GM18951 (cell line): ENCODE measurements around the gene BRIP1.
"Not testable (repeated sequence)": the region's sequence is repeated elsewhere in the genome, so short reads cannot be mapped to it uniquely, and the experiment has no call there.

ENCODE experiments used
- POLR2A ChIP-seq: IDR thresholded peaks from 4 replicates; pipeline ENCODE4 v1.6.1; 2011; ENCODE audit warnings: mild to moderate bottlenecking; ENCODE audit not compliant: insufficient read length, insufficient read depth; ENCODE audit errors: extremely low read depth
- in situ Hi-C: fragments of 300-500 bp; cut with MboI; formaldehyde crosslinking; loops from one replicate; pipeline ENCODE4 v1.12.0; 2022; ENCODE audit warnings: low sequenced_read_pairs, mixed read lengths, inconsistent platforms; ENCODE audit not compliant: unreplicated experiment

BRIP1 gene

GRCh38 chr17:61797283-61797682 lies 66.0 kb downstream of the BRIP1 start:
- TF ChIP-seq POLR2A = no peak
- in situ Hi-C loops = no loop called here

GRCh38 chr17:61795546-61795945 lies 67.8 kb downstream of the BRIP1 start:
- in situ Hi-C loops = no loop called here
- no peak for TF ChIP-seq POLR2A

GRCh38 chr17:61794792-61795191 lies 68.5 kb downstream of the BRIP1 start:
- in situ Hi-C loops = no loop called here
- TF ChIP-seq POLR2A = no peak

GRCh38 chr17:61794242-61794641 lies 69.1 kb downstream of the BRIP1 start:
- in situ Hi-C loops = no loop called here
- TF ChIP-seq POLR2A = no peak

- no peak for TF ChIP-seq POLR2A
- in situ Hi-C loops = no loop called here
These were observed 69.8 kb downstream of the BRIP1 start for GRCh38 chr17:61793565-61793964.

GRCh38 chr17:61789872-61790271 lies 73.5 kb downstream of the BRIP1 start:
- in situ Hi-C loops = no loop called here
- TF ChIP-seq POLR2A = no peak

- no peak for TF ChIP-seq POLR2A
- in situ Hi-C loops = no loop called here
These were observed 77.2 kb downstream of the BRIP1 start for GRCh38 chr17:61786088-61786487.

GRCh38 chr17:61784510-61784909 lies 78.8 kb downstream of the BRIP1 start:
- TF ChIP-seq POLR2A = no peak
- in situ Hi-C loops = no loop called here

GRCh38 chr17:61783556-61784304 lies 79.6 kb downstream of the BRIP1 start:
- in situ Hi-C loops = no loop called here
- TF ChIP-seq POLR2A = no peak

GRCh38 chr17:61783120-61783519 lies 80.2 kb downstream of the BRIP1 start:
- TF ChIP-seq POLR2A = no peak
- in situ Hi-C loops = no loop called here

GRCh38 chr17:61782683-61783082 lies 80.6 kb downstream of the BRIP1 start:
- in situ Hi-C loops = no loop called here
- no peak for TF ChIP-seq POLR2A

- in situ Hi-C loops = no loop called here
These were observed 88.0 kb downstream of the BRIP1 start for GRCh38 chr17:61775364-61775763.

GRCh38 chr17:61774724-61775123 lies 88.6 kb downstream of the BRIP1 start:
- no peak for TF ChIP-seq POLR2A
- in situ Hi-C loops = no loop called here

More at GRCh38 chr17:61775364-61775763, 88.0 kb downstream of the BRIP1 start:
- no peak for TF ChIP-seq POLR2A

GRCh38 chr17:61774087-61774486 lies 89.2 kb downstream of the BRIP1 start:
- in situ Hi-C loops = not testable (repeated sequence)
